ENCODE results near the gene RPS6KA2.

DNA sequence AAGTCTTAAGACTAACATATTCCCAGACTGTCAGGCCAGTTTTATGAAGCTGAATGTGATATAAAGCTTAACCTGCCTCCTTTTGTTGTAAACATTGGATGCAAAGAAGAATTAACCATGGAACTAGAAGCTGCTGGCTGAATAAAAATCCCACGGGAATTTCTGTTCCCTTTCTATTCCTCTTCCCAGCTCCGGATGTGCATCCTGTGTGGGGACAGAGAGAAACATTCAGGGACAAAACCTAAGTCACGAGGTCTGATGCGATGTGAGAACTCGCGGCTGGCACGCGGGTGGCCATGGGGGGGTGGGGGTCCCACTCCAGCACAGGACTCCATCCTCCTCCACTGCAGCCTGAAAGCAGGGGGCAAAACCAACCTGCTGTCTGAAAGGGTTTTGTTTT lies 72.7 kb downstream of the RPS6KA2 start:
- TF ChIP-seq, protein P1, sequence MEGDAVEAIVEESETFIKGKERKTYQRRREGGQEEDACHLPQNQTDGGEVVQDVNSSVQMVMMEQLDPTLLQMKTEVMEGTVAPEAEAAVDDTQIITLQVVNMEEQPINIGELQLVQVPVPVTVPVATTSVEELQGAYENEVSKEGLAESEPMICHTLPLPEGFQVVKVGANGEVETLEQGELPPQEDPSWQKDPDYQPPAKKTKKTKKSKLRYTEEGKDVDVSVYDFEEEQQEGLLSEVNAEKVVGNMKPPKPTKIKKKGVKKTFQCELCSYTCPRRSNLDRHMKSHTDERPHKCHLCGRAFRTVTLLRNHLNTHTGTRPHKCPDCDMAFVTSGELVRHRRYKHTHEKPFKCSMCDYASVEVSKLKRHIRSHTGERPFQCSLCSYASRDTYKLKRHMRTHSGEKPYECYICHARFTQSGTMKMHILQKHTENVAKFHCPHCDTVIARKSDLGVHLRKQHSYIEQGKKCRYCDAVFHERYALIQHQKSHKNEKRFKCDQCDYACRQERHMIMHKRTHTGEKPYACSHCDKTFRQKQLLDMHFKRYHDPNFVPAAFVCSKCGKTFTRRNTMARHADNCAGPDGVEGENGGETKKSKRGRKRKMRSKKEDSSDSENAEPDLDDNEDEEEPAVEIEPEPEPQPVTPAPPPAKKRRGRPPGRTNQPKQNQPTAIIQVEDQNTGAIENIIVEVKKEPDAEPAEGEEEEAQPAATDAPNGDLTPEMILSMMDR (IDR thresholded peaks at IDR 0.05), result no peak
- no peak for TF ChIP-seq POLR2A (IDR thresholded peaks at IDR 0.05)
